Activated CD4-positive, CD25-positive, alpha-beta regulatory T cell (primary cell): ENCODE measurements around the gene ADD1.

Experiments
- DNase-seq, 4 experiments: peaks; one replicate each; lab custom pipeline; 2025; lab: John Stamatoyannopoulos, UW

ADD1 gene

DNA sequence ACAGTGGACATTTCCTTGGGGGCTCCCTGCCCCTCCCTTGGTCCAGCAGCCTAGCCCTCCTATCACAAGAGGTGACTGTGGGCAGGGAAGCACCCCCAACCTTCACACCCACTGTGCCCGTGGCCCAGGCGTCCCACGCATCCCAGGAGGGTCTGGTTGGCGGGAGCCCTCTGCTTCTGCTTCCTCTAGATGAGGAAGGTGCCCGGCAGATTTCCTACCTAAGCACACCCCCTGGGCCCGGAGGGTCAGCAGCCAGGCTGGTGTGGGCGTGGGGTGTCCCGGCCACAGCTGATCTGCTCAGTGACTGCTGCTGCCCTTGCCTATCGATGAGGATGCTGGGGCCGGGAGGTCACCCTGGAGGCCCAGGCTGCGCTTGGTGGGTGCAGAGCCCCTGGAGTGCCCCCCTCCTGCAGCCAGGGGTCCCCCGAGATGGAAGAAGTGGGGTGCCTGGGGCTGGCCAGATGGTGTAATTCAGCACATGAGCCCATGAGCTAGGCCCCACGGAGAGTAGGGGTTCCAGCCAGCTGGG lies 38.6 kb upstream of the ADD1 start:
- DNase-seq: no peak

DNA sequence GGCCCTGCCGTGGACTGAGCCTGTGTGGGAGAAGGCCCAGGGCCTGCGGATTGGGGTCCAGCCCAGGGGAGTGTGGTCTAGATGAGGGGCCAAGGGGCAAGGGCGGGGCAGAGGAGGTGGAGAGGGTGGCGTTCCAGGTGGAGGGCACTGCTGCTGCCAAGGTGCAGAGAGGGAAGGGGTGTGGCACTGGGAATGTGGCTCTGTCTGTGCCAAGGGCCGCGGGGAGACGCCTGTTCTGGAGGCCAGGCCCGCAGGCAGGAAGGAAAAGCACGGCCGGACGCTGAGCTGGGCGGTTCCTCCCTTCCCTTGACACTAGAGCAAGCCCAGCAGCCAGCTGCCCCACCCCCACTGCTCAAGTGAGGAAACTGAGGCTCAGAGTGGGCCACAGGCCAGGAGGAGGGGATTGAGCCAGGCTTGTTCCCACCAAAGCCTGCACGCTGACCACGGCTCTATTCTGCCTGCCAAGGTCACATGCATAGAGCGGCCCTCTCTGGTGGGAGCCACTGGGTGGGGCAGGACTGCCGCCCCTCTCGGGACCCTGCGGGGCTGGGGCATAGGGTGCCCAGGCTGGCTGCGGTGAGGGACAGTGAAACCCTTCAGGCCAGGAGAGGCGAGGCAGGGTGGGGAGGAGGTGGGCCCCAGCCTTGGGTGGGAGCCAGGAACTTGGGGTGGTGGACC lies 37.8 kb upstream of the ADD1 start:
- no peak for DNase-seq

- DNase-seq: no peak
These were observed 37.0 kb upstream of the ADD1 start for GRCh38 chr4:2806390-2807355.

DNA sequence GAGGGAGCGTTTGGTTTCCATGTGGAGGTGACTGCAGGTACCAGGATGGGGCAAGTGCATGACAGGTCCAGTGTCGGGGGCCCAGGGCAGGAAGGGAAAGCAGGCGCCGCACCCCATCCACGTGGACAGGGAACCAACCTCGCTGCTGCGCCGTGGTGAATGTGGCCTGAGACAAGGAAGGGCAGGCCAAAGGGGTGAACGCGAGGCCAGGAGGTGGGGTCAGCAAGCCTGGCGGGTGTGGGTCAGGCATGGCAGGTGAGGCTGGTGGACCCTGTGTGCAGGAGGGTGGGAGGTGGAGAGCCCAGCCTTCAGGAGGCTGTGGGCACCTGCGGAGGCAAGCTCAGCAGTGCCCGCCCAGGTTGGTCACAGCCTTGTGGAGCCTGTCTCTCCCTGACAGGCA lies 36.1 kb upstream of the ADD1 start:
- no peak for DNase-seq

- no peak for DNase-seq
These were observed 35.6 kb upstream of the ADD1 start for GRCh38 chr4:2808001-2808400.

- DNase-seq: no peak
These were observed 33.9 kb upstream of the ADD1 start for GRCh38 chr4:2809610-2810180.

GRCh38 chr4:2810388-2810787 lies 33.3 kb upstream of the ADD1 start:
- DNase-seq: no peak

DNA sequence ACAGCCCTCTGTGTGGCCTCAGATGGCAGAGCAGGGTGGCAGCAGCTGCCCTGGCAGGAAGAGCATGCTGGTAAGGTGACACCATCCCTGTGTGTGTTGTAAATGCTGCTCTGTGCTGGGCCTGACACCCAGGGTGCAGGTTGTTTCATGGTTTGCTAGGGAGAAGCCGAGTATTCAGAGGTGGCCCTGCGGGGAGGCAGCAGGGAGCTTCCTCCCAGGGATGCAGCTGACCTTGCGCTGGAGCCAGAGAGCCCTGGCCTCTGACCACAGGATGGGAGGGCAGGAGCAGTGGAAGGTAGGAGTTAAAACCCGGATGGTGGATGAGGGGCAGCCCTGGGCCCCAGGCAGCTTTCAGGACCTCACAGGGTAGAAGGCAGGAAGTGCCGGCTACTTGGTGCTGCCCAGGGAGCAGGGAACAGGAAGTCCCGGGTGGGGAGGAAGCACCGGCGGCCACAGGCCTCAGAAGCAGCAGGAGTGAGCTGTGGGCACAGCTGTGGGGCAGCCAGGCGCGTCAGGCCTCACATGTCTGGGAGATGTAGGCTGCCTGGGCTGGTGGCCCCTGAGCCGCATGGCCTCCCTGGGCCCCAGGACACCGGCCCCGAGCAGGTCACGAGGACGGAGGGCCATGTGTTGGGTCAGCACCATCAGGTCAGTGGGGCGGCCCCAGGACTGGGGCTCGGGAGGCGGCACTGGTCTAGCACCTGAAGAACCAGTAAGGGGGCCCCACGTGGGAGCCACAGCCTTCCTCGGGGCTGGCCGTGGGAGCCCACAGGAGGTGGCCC lies 31.6 kb upstream of the ADD1 start:
- DNase-seq: peak in 1 of 4 experiments; percentile 30

DNA sequence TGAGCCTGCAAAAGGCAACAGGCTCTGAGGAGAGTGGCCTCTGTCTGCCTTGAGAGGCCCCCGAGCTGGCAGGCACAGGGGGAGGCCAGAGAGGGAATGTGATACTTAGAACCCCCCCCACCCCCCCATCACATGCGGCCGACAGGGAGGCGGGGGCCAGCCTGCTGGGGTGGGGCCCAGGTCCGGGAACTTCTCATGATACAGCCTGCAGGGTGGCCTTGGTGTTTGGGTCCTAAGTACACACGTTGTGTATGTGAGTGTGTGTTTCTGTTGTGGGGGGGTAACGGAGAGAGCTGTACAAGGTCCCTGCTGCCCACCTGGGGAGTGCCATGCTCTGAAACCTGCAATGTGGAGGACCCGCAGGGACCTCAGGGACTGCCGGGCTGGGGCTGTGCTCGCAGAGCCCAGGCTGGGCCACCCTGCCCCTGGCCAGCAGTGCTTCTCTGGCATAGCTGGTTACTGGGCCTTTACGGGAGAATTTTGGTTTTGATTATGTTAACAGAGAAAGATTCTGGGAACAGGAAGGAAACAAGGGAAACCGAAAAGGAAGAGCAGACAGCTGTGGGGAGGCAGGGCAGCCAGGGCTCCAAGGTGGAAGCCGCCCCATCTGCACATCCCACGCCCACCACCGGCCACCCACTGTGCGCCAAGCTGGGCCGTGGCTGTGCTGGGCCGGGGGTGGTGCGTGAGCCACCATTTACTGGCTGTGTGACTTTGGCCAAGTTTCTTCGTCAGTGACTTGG lies 30.9 kb upstream of the ADD1 start:
- no peak for DNase-seq

- no peak for DNase-seq
These were observed 29.9 kb upstream of the ADD1 start for GRCh38 chr4:2813446-2814405.

- no peak for DNase-seq
These were observed 28.9 kb upstream of the ADD1 start for GRCh38 chr4:2814627-2815270.

DNA sequence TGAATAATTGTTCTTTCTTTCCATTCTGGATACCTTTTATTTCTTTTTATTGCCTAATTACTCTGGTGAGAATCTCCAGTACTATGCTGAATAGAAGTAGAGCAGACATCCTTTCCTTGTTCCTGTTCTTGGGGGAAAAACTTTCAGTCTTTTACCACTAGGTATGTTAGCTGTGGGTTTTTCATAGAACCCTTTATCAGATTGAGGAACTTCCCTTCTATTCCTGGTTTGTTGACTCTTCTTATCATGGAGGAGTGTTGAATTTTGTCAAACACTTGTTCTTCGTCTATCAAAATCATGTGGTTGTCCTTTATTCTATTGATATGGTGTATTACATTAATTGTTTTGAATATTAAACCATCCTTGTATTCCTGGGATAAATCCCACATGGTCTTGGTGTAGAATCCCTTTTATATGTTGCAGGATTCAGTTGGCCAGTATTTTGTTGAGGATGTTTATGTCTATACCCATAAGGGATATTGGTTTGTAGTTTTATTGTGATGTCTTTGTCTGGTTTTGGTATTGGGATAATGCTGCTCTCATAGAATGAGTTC lies 27.2 kb upstream of the ADD1 start:
- DNase-seq: no peak

DNA sequence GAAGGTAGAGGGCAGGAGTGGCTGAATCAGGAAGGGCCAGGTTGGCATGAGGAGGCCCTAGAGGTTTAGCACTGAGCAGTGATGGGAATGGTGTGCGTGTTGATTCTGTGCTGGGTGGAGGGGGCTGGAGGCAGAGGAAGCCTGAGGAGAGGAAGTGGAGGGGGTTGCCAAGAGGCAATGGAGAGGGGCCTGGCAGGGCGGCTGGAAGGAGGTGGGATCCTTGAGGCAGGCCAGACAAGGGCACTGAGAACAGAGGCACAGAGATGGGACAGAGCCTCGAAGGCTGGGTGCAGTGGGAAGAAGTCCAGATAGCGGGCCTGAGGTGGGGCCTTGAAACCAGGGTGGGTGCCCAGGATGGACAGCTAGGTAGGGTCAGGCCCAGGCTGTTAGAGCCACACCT lies 26.5 kb upstream of the ADD1 start:
- DNase-seq: no peak

- DNase-seq: no peak
These were observed 25.8 kb upstream of the ADD1 start for GRCh38 chr4:2817701-2818350.

- DNase-seq: no peak
These were observed 25.2 kb upstream of the ADD1 start for GRCh38 chr4:2818351-2818939.

- no peak for DNase-seq
These were observed 24.1 kb upstream of the ADD1 start for GRCh38 chr4:2819244-2820215.
